Loucy (cell line): Measurements from ENCODE around the gene RNU5B-1.

Source experiments
- H2AFZ ChIP-seq: fragments of 200-600 bp; sonication (generic); 2 replicates; pipeline ENCODE4 v1.6.0; 2016; ENCODE audit warnings: antibody characterized with exemption, mild to moderate bottlenecking, low read length, moderate library complexity
- H3F3A ChIP-seq: fragments of 200-600 bp; 2 replicates; pipeline ENCODE4 v1.6.0; 2016; ENCODE audit warnings: antibody characterized with exemption, low read depth, mild to moderate bottlenecking
- H3K27me3 ChIP-seq: fragments of 200-600 bp; sonication (generic); 2 replicates; pipeline ENCODE4 v1.6.1; 2014; ENCODE audit warnings: low read length, mild to moderate bottlenecking; ENCODE audit not compliant: insufficient read depth, poor library complexity, severe bottlenecking
- H3K36me3 ChIP-seq: fragments of 200-600 bp; sonication (generic); 2 replicates; pipeline ENCODE4 v1.6.1; 2016; ENCODE audit warnings: low read length; ENCODE audit not compliant: insufficient read depth
- H3K4me1 ChIP-seq: fragments of 200-600 bp; sonication (generic); 2 replicates; pipeline ENCODE4 v1.5.1; 2014; ENCODE audit warnings: low read length, mild to moderate bottlenecking; ENCODE audit not compliant: insufficient read depth, poor library complexity, severe bottlenecking
- H3K4me2 ChIP-seq: fragments of 200-600 bp; sonication (generic); 2 replicates; pipeline ENCODE4 v1.6.0; 2014; ENCODE audit warnings: antibody characterized with exemption, low read length, low read depth, mild to moderate bottlenecking; ENCODE audit not compliant: poor library complexity, severe bottlenecking
- H3K4me3 ChIP-seq: fragments of 200-600 bp; sonication (generic); 2 replicates; pipeline ENCODE4 v1.5.1; 2014; ENCODE audit warnings: low read length, mild to moderate bottlenecking, mixed read lengths; ENCODE audit not compliant: poor library complexity, severe bottlenecking
- H3K79me2 ChIP-seq: fragments of 200-600 bp; sonication (generic); 2 replicates; pipeline ENCODE4 v1.6.1; 2014; ENCODE audit warnings: low read length; ENCODE audit not compliant: insufficient read depth
- H3K9ac ChIP-seq: fragments of 200-600 bp; sonication (generic); 2 replicates; pipeline ENCODE4 v1.6.0; 2014; ENCODE audit warnings: mild to moderate bottlenecking, low read depth, low read length, moderate library complexity; ENCODE audit not compliant: poor library complexity, severe bottlenecking
- H3K9me2 ChIP-seq: fragments of 200-600 bp; sonication (generic); replicated peaks from 2 replicates; pipeline ENCODE4 v1.6.1; 2016; ENCODE audit warnings: low read depth, low read length, mixed read lengths
- H3K9me3 ChIP-seq: fragments of 200-600 bp; sonication (generic); 2 replicates; pipeline ENCODE4 v1.6.1; 2014; ENCODE audit warnings: mild to moderate bottlenecking, antibody characterized with exemption, low read length, low read depth; ENCODE audit not compliant: insufficient read depth
- H4K20me1 ChIP-seq: fragments of 200-600 bp; sonication (generic); 2 replicates; pipeline ENCODE4 v1.6.0; 2014; ENCODE audit warnings: antibody characterized with exemption, low read length, mild to moderate bottlenecking; ENCODE audit not compliant: insufficient read depth, poor library complexity, severe bottlenecking
- CTCF ChIP-seq: fragments of 200-600 bp; sonication (generic); conservative IDR thresholded peaks from 2 replicates; pipeline ENCODE4 v1.5.1; 2014; ENCODE audit warnings: mild to moderate bottlenecking, antibody characterized with exemption, low read length
- EZH2phosphoT487 ChIP-seq: fragments of 200-600 bp; IDR thresholded peaks from 2 replicates; pipeline ENCODE4 v1.6.1; 2018; ENCODE audit warnings: antibody characterized with exemption, mild to moderate bottlenecking, moderate library complexity, borderline replicate concordance

RNU5B-1 gene

GRCh38 chr15:65309882-65310418, 5.5 kb downstream of the RNU5B-1 start:
- no peaks in the 10 kb centered on the region for H3K9me3 ChIP-seq
- no peaks in the 10 kb centered on the region for H3K79me2 ChIP-seq
- H2AFZ ChIP-seq: no peak overlapping the region
- no peak overlapping the region for H3K4me2 ChIP-seq
- peaks cover 5% of the 10 kb centered on the region for H3K4me1 ChIP-seq
- H3K36me3 ChIP-seq: no peaks in the 10 kb centered on the region
- no peaks in the 10 kb centered on the region for H3K9me2 ChIP-seq
- no peak overlapping the region for H3K9ac ChIP-seq
- peaks cover 5% of the 10 kb centered on the region for H3F3A ChIP-seq
- H4K20me1 ChIP-seq: no peaks in the 10 kb centered on the region
- H3K27me3 ChIP-seq: no peaks in the 10 kb centered on the region
- no peak overlapping the region for H3K4me3 ChIP-seq
- TF ChIP-seq EZH2phosphoT487 (no peak), CTCF (no peak)

GRCh38 chr15:65310431-65311137, 6.1 kb downstream of the RNU5B-1 start:
- H3K9me2 ChIP-seq: no peaks in the 10 kb centered on the region
- no peaks in the 10 kb centered on the region for H3F3A ChIP-seq
- H3K36me3 ChIP-seq: no peaks in the 10 kb centered on the region
- H3K9me3 ChIP-seq: no peaks in the 10 kb centered on the region
- H3K79me2 ChIP-seq: no peaks in the 10 kb centered on the region
- no peaks in the 10 kb centered on the region for H3K27me3 ChIP-seq
- H3K4me3 ChIP-seq: no peak overlapping the region
- no peaks in the 10 kb centered on the region for H3K4me1 ChIP-seq
- no peaks in the 10 kb centered on the region for H4K20me1 ChIP-seq
- TF ChIP-seq CTCF (no peak), EZH2phosphoT487 (no peak)
- no peak overlapping the region for H3K9ac ChIP-seq
- H2AFZ ChIP-seq: no peak overlapping the region
- no peak overlapping the region for H3K4me2 ChIP-seq

GRCh38 chr15:65311760-65312159, 7.3 kb downstream of the RNU5B-1 start:
- Histone ChIP-seq H3F3A (no peaks in the 10 kb centered on the region), H3K4me3 (no peak overlapping the region), H3K4me1 (no peaks in the 10 kb centered on the region), H3K27me3 (no peaks in the 10 kb centered on the region), H3K9me2 (no peaks in the 10 kb centered on the region), H3K79me2 (no peaks in the 10 kb centered on the region), H3K9me3 (no peaks in the 10 kb centered on the region), H4K20me1 (no peaks in the 10 kb centered on the region), H3K4me2 (no peak overlapping the region), H3K36me3 (no peaks in the 10 kb centered on the region), H3K9ac (no peak overlapping the region), H2AFZ (no peak overlapping the region)
- no peak for TF ChIP-seq EZH2phosphoT487
- TF ChIP-seq CTCF: no peak
